Measurements from ENCODE around the gene ACTN2.

ACTN2 gene

GRCh38 chr1:236689713-236690569, 3.6 kb downstream of the ACTN2 start:
- Histone ChIP-seq H3K27ac (peak overlapping the region in 1 of 2 donors; percentile 32), H3K4me3 (no peak overlapping the region)
- DNase-seq (ENCODE audit: low spot score): no peak
- TF ChIP-seq CTCF (IDR thresholded peaks at IDR 0.05): no peak

GRCh38 chr1:236691348-236691747, 5.0 kb downstream of the ACTN2 start:
- DNase-seq (ENCODE audit: low spot score): no peak
- no peak overlapping the region for H3K27ac ChIP-seq
- no peak overlapping the region for H3K4me3 ChIP-seq
- TF ChIP-seq CTCF (IDR thresholded peaks at IDR 0.05): no peak

GRCh38 chr1:236692128-236692527, 5.8 kb downstream of the ACTN2 start:
- no peak for TF ChIP-seq CTCF (IDR thresholded peaks at IDR 0.05)
- Histone ChIP-seq H3K4me3 (no peak overlapping the region), H3K27ac (no peak overlapping the region)
- DNase-seq (ENCODE audit: low spot score): no peak

- no peak for DNase-seq (ENCODE audit: low spot score)
- Histone ChIP-seq H3K4me3 (no peak overlapping the region), H3K27ac (no peak overlapping the region)
- TF ChIP-seq CTCF (IDR thresholded peaks at IDR 0.05): no peak
Observed at GRCh38 chr1:236692742-236693141, 6.4 kb downstream of the ACTN2 start.

- Histone ChIP-seq H3K27ac (peak overlapping the region; percentile 76 to 82), H3K4me3 (peak overlapping the region; percentile 27)
- TF ChIP-seq CTCF (IDR thresholded peaks at IDR 0.05): no peak
- no peak for DNase-seq (ENCODE audit: low spot score)
Observed at GRCh38 chr1:236699366-236699765, 13.1 kb downstream of the ACTN2 start.

- Histone ChIP-seq H3K4me3 (no peak overlapping the region), H3K27ac (peak overlapping the region; percentile 76 to 82)
- no peak for TF ChIP-seq CTCF (IDR thresholded peaks at IDR 0.05)
- DNase-seq (ENCODE audit: low spot score): no peak
Observed at GRCh38 chr1:236700903-236701302, 14.6 kb downstream of the ACTN2 start.

- Histone ChIP-seq H3K27ac (peak overlapping the region; percentile 48 to 76), H3K4me3 (no peak overlapping the region)
- no peak for TF ChIP-seq CTCF (IDR thresholded peaks at IDR 0.05)
- no peak for DNase-seq (ENCODE audit: low spot score)
Observed at GRCh38 chr1:236701782-236702181, 15.5 kb downstream of the ACTN2 start.

All from coronary artery (tissue), 2 donors.